ENCODE results near the gene ZRANB3. TPM values are rescaled to one million over a fixed set of nuclear protein-coding genes. Genes with fewer than 3 reads are reported as not detected.

Gene ZRANB3
- total and polyA plus RNA-seq, 2 of the 13 experiments (the other 11 are each of a cell fraction or from before 2014, with no cell fraction given): 5.8 to 25.2 TPM

- TF ChIP-seq HOMEZ (CRISPR knock-in tag; IDR thresholded peaks at IDR 0.05; ENCODE audit: low read depth) (no peak; the same call in 1 of the 2 replicates), ZNF589 (CRISPR knock-in tag; conservative IDR thresholded peaks at IDR 0.05) (no peak), ZNF83 (CRISPR knock-in tag; IDR thresholded peaks at IDR 0.05; ENCODE audit: borderline replicate concordance) (no peak), KAT7 (CRISPR knock-in tag; IDR thresholded peaks at IDR 0.05; ENCODE audit: borderline replicate concordance) (peak; percentile 95), ZMAT3 (CRISPR knock-in tag; conservative IDR thresholded peaks at IDR 0.05) (0 out of 2 replicates have a peak, but pooled peaks have one; percentile 40), ZNF281 (CRISPR knock-in tag; IDR thresholded peaks at IDR 0.05; ENCODE audit: borderline replicate concordance) (peak; percentile 81; the same call in 1 of the 2 replicates), ZSCAN12 (CRISPR knock-in tag; IDR thresholded peaks at IDR 0.05) (0 out of 2 replicates have a peak, but pooled peaks have one; percentile 32), MXI1 (IDR thresholded peaks at IDR 0.05; ENCODE audit: borderline replicate concordance, low read depth, low read length) (peak; percentile 52; the same call in 2 of the 3 replicates), ZNF746 (CRISPR knock-in tag; IDR thresholded peaks at IDR 0.05) (no peak), SMAD9 (CRISPR knock-in tag; IDR thresholded peaks at IDR 0.05) (no peak), ZNF513 (CRISPR knock-in tag; conservative IDR thresholded peaks at IDR 0.05) (no peak), PCBP1 (IDR thresholded peaks at IDR 0.05; ENCODE audit: borderline replicate concordance, low read depth, low read length) (no peak), SAP130 (CRISPR knock-in tag; IDR thresholded peaks at IDR 0.05; ENCODE audit: low read depth) (peak; percentile 75; the same call in 1 of the 2 replicates), ZSCAN31 (CRISPR knock-in tag; IDR thresholded peaks at IDR 0.05; ENCODE audit: low read depth) (peak; percentile 88), ZNF225 (CRISPR knock-in tag; IDR thresholded peaks at IDR 0.05) (peak; percentile 91), ARNTL (CRISPR knock-in tag; IDR thresholded peaks at IDR 0.05) (no peak), MIER3 (CRISPR knock-in tag; IDR thresholded peaks at IDR 0.05; ENCODE audit: borderline replicate concordance) (no peak; the same call in none of the 2 replicates), ZNF557 (CRISPR knock-in tag; IDR thresholded peaks at IDR 0.05) (no peak), LCORL (IDR thresholded peaks at IDR 0.05) (no peak), LCORL (CRISPR knock-in tag; IDR thresholded peaks at IDR 0.05) (peak; percentile 49), ZNF770 (CRISPR knock-in tag; IDR thresholded peaks at IDR 0.05) (peak; percentile 39; the same call in 1 of the 2 replicates)
These were observed 496 bp upstream of the ZRANB3 start, which contains the start of gene R3HDM1 (continued) for GRCh38 chr2:135531231-135532197.

Measured in HepG2 (cell line).